GM19452 (cell line): ENCODE measurements around the gene DBT.
A peak's percentile ranks its signal among the peaks of the same experiment; 100 is the strongest.
"Not testable (repeated sequence)": the region's sequence is repeated elsewhere in the genome, so short reads cannot be mapped to it uniquely, and the experiment has no call there.

Source experiments
- ATAC-seq: cut with Tn5 transposase; IDR thresholded peaks from one replicate; pipeline ENCODE4 v1.9.1; 2021; ENCODE audit not compliant: unreplicated experiment

DBT gene

GRCh38 chr1:100202703-100203102 lies 46.9 kb downstream of the DBT start:
- ATAC-seq = not testable (repeated sequence)

GRCh38 chr1:100200060-100200459 lies 49.6 kb downstream of the DBT start:
- ATAC-seq = not testable (repeated sequence)

- no peak for ATAC-seq
Measured at GRCh38 chr1:100198596-100198995, 51.0 kb downstream of the DBT start.

- no peak for ATAC-seq
Measured at GRCh38 chr1:100188617-100189016, 61.0 kb downstream of the DBT start.

GRCh38 chr1:100187912-100188311 lies 61.7 kb downstream of the DBT start:
- ATAC-seq = no peak

GRCh38 chr1:100184536-100184935 lies 65.1 kb downstream of the DBT start:
- peak; percentile 63 for ATAC-seq

- no peak for ATAC-seq
Measured at GRCh38 chr1:100183370-100183769, 66.3 kb downstream of the DBT start.

GRCh38 chr1:100178091-100178490 lies 71.5 kb downstream of the DBT start, which contains the start of gene LRRC39:
Gene LRRC39, minus strand, starts transcription at chr1:100178256. Its CDS starts 9,740 bp downstream, at chr1:100168516.
- no peak for ATAC-seq

GRCh38 chr1:100177295-100178041 lies 72.2 kb downstream of the DBT start:
- ATAC-seq = no peak

- ATAC-seq = no peak
Measured at GRCh38 chr1:100168051-100168450, 81.6 kb downstream of the DBT start.

- no peak for ATAC-seq
Measured at GRCh38 chr1:100164702-100165101, 84.9 kb downstream of the DBT start.

GRCh38 chr1:100164216-100164615 lies 85.4 kb downstream of the DBT start:
- no peak for ATAC-seq

- no peak for ATAC-seq
Measured at GRCh38 chr1:100162881-100163280, 86.8 kb downstream of the DBT start.

GRCh38 chr1:100152271-100152670 lies 97.4 kb downstream of the DBT start:
- peak; percentile 72 for ATAC-seq

GRCh38 chr1:100151679-100152078 lies 98.0 kb downstream of the DBT start:
- no peak for ATAC-seq

GRCh38 chr1:100147875-100148274 lies 101.8 kb downstream of the DBT start:
- no peak for ATAC-seq

- ATAC-seq = no peak
Measured at GRCh38 chr1:100146958-100147357, 102.7 kb downstream of the DBT start.

- ATAC-seq = no peak
Measured at GRCh38 chr1:100145116-100145515, 104.5 kb downstream of the DBT start.

GRCh38 chr1:100142343-100142742 lies 107.3 kb downstream of the DBT start:
- no peak for ATAC-seq

- ATAC-seq = no peak
Measured at GRCh38 chr1:100141192-100141591, 108.4 kb downstream of the DBT start.

GRCh38 chr1:100137602-100138001 lies 112.0 kb downstream of the DBT start:
- no peak for ATAC-seq
